Activated CD8-positive, alpha-beta memory T cell treated with anti-CD3 and anti-CD28 coated beads for 1 hour (primary cell): ENCODE measurements around the gene ABLIM2.

Source experiments
- DNase-seq, 2 donors: peaks; one replicate each; pipeline ENCODE4 v3.0.0-alpha.2; 2020; ENCODE audit warnings: low read depth in 1 of 2; ENCODE audit errors: extremely low read depth in 1 of 2

The ABLIM2 gene

DNA sequence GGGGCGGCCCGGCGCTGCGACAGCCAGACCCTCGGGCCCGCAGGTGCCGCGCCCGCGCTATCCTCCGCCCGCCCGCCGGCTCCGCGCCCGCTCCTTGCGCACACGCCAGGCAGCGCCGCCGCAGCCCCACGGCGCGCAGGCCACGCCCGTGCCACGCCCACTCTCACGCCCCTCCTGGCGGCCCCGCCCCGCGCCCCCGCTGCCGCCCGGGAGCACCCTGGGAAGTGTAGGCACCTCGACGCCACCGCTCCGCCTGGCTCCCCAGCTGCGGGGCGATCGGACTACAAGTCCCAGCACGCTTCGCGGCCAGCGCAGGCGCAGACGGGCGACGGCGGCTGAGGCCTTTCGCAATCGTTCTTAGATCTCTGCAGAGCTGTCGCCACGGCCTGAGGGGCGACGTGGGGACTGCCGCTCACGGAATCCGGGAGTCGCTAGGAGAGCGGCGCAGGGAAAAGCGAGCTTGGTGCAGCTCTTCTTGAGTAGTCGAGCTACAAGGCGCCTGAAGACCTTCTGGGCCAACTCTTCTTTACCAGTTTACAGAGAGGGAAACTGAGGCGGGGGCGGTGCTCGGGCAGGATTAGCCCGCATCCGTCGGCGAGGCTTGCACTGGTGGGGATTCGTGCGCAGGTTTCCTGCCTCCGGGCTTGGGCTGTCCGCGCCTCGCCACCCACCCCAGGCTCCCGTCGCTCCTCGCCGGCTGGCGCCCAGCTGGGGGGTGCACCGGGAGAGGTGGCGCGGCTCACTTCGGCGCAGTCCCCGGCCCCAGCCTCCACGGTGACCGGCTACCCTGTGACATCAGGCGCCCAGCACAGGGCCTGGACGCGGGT is at the start of gene ABLIM2:
ABLIM2 (minus strand) TSS at position 104 of the 827 bp plus-strand sequence. CDS start 124 bp downstream, outside the sequence.
- DNase-seq, result peak; percentile 96 to 97

DNA sequence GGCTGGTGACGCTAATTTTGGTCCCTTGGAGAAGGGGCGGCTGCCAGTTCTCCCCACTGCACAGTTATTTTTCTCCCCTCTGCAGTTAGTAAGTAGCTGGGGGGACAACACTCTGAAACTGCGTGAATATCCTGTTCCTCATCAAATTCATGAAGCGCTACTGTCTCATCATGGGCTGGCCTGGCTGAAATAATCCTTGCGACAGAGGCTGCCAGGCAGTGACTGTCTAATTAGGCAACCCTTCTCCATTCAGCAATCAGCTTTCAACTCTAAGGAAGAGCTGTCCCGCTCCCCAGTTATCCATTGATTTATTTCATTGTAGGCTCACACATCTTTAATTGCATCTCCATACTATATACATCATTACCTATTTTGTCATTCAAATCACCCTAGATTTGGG is 48.7 kb upstream of the ABLIM2 start:
- DNase-seq, result no peak

DNA sequence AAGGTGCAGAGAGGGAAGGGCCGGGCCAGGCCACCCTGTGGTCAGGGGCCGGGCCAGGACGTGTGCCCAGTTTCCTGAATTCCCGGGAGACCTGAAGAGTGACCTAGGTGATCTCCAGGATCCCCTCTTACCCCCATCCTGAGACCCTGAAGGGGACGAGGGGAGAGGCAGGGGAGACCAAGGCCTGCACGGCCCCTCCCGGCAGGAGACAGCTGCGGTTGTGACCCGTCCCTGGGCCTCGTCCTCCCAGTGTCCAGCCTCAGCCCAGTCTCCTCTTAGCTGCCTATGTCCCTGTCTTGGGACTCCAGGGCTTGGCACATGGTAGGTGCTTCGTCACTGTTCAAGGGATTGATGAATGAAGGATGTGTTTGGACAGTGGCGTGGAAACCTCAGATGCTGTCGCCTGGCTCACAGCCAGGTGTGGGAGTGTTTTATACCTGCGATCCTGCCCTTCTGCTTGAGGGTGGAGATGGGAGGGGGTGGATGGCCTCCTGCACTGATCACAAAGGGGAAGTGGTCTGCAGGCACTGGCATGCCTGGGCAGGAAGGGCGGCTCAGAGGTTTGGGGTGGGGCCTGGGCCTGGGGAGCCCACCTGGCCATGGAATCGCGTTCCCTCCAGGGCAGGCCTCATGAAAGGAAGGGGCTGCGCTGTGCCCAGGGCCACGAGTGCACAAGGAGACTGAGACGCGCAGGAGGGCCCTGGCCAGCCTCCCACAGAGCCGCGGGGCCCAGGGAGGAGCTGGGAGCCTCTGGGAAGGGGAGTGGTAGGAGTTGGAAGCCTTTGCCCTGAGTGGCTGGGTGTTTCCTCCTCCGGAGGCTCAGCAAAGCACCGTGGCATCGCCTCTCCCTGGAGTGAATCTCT is 47.4 kb upstream of the ABLIM2 start:
- no peak for DNase-seq

DNA sequence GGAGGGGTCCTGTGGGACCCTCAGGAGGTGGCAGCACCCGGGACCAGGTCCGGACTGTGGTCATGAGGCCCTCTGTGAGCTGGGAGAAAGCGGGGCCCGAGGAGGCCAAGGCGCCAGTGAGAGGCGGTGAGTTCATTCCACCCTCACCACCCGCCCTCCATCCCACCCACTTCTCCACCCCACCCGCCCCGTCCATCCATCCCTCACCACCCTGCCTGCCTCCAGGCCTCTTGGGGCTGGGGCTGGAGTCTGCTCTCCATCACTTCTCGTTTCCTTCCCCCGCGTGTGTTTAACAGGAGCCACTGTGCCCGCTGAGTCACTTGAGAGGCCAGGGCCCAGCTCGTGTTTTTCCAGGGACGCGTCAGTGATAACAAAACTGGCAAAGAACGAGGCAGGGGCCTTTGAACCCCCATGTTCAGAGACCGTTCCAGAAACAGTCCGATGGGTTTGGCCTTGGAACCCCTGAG is 46.7 kb upstream of the ABLIM2 start:
- DNase-seq, result no peak

DNA sequence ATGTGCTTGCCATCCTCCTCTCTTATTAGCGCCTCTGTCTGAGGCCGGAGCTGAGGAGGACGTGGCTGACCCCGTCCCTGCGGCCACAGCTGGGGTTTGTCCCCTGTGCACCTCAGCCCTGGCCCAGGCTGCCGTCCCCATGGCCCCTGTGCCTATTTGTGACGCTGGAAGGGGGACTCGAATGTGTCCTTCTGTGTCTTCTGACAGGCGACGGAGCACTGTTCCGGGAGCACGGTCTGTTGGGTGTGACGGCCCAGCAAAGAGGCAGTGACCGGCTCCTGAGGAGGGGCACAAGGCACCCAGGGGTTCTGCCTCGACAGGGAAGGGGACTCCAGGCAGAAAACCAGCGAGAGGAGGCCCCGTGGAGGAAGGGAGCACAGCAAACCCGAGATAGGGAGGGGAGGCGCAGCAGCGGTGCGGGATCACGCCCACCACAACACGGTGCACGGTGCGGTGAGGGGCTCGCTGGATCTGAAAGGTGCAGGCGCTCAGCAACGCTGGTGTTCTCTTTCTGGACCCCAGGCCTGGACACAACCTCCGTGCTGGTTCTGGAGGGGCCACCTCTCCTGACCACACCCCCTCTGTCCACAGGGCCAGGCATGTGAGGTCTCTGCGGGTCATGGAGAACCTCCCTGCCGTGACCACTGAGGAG is 46.1 kb upstream of the ABLIM2 start:
- DNase-seq, result no peak

DNA sequence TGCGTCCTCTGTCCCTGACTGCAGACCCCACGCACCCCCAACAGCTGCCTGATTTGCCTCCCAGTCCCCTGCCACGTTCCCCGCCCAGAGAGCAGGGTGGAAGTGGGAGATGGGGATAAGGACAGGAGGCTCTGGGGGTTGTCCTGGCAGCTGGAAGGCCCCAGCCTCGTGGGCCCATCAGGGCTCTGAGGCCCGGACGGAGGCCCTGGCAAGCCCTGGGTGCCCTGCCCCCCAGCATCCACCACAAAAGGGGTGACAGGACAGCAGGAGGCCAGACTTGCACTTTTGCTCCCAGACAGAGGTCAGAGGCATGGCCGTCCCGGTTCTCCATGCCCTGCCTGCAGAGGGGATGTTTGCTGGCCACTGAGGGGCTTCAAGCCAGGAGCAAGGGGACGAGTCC is 45.2 kb upstream of the ABLIM2 start:
- DNase-seq, result no peak

DNA sequence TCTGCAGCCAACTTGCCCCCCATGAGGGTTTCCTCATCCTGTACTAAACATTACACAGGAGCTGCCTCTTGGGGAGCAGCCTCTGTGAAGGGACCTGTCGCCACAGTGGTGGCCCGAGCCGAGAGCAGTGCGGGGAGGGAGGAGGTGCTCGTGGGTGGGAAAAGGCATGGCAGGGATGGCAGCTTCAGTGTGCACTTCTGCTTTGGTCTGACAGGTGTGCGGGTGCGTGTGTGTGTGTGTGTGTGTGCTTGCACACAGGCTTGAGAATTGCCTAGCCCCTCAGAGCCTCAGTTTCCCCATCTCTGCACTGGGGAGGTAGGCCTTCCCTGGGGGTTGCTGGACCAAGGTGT is 44.4 kb upstream of the ABLIM2 start:
- DNase-seq, result no peak

DNA sequence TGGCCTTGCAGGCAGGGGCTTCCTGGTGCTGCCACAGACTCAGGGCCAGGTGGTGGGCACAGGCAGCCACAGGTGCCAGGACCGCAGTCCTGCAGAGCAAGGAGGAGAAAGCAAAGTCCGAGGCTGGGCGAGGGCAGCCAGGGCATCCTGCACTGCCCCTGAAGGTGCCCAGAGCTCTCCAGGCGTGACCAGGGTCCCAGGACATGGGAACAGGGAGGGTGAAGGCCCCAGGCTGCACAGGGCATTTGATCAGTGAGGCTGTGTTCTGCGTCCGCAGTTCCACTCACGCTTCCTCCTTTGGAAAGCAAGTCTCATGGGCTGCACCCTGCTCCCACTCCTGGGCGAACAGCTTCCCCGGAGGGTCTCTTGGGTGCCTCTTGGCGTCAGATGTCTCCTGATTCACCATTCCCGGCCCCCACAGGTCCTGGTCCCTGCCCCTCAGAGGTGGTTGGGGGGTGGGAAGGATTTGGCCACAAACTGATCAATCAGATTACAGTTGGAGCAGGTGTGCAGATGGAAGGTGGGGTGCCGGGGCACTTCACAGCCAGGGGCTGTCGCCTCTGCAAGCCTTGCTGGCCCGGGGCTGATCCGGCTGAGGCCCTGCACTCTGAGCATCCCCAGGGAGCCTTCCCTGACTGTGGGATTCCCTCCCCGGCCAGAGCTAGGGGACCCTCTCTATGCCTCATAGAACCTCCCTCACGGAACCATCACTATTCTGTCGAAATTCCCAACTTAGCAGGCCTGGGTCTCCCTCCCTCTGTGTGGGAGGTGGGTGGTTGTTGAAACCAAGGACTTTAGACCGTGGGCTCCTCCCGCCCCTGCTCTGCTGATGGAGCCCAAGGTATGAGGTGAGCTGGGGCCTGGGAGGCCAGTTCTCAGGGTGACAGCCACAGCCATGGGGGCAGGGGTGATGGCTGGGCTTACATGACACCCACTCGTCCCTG is 43.8 kb upstream of the ABLIM2 start:
- DNase-seq, result no peak

DNA sequence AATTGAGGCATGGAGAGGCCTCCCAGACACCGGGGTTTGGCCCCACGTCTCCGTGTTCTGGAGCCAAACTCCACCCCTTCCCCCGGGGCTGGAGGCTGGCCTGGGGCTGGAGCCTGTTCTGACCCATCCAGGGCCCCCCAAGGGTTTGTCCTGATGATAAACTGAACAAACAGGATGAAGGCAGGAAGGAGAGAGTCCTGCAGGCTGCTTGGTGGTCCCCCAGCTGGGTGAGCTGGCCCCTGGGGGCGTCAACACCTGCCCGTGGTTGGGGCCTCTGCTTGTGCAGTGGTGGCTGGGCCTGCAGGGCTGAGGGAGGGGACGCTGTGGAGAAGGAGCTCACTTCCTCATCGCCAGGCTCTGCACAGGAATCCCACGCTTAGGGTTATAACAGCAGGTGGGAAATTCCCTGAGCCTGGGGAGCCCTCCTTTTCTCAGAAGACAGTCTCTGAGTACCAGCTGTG is 42.7 kb upstream of the ABLIM2 start:
- no peak for DNase-seq

DNA sequence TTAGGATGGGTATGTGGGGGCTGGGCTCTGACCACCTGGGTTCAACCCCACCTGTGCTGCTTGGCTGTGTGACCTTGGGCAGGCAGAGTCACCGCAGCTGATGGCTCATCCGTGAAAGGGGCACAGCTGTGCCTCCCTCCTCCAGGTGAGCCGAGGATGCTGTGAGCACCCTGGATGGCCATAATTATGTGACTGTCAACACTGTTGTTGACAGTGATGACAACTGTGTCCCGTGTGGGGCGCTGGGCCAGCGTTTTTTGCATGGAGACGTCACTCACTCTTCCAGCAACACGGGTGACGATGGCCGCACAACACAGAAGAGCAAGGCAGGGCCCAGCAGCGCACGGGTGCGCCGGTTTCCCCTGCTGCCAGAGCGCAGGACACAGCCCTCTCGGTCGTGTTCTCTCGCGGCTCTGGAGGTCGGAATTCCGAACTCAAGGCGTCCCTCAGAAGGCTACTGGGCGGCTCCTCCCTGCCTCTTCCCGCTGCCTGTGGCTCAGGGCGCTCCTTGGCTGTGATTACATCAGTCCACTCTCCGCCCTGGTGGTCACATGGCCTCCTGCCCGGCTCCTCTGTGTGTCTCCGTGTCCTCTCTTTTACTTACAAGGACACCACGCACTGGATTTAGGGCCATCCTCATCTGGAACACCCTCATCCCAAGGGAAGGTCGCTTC is 41.8 kb upstream of the ABLIM2 start:
- no peak for DNase-seq

DNA sequence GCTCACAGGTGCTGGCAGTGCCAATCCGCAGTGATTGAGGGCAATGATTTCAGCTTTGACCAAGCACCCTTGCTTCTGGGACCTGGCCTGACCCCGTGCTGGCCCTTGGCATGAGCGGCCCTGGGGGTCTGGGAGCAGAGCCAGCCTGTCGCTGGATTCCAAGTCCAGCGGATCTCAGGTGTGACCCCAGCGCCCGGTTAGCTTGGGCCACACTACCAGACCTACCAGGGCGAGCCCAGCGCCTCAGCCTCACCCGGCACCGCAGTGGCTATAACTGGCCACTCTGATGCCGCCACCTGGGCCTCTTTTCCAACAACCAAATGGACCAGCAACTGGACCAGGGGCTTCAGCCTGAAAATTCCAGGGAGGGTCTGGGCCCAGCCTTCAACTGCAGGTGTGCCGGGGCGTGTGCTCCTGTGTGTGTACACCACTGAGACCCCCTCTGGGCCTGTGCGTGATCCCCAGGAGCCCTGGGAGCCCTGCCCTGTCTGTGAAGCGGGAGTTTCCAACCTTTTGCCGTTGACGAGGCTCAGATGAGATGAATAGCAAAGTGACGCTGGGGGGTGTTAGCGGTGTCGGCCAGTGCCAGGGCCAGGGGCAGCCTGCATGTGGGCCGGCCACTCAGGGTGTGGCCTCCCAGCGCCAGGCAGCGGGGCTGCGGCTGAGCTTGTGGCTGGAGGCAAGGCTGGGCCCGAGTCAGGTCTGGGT is 41.1 kb upstream of the ABLIM2 start:
- DNase-seq, result no peak

DNA sequence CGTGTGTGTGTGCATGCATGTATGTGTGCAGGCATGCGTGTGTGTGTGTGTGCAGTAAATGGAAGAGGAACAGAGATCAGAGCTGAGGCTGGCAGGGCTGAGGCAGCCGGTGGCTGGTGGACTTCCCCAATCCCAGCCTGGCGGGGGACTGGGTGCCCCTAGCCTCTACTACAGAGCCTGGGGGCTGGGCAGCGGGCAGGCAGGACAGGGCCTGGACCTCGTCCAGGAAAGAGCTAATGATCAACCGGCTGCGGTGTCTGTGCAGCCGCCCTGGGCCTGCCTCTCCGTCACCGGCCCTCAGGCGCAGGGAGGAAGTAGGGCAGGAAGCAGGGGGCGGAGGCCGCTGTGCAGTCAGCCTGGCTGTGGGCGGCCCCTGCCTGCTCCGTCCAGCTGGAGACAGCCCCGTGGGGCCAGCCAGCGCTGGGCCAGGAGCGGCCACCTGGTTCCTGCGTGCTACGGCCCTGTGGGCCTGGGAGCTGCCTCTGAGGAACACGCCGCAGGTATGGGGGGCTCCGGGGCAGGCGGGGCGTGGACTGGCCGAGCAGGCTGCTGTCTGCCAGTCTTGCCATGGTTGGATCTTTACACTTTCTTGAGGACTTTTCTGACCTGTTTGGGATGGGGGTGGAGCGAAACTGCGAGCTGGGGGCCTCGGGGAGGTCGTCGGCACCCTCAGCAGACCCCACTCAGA is 40.4 kb upstream of the ABLIM2 start, which contains the start of gene SH3TC1:
SH3TC1 (plus strand) TSS at position 385 of the 688 bp plus-strand sequence. CDS start 5,905 bp downstream, outside the sequence.
- peak in 1 of 2 donors; percentile 37 for DNase-seq

DNA sequence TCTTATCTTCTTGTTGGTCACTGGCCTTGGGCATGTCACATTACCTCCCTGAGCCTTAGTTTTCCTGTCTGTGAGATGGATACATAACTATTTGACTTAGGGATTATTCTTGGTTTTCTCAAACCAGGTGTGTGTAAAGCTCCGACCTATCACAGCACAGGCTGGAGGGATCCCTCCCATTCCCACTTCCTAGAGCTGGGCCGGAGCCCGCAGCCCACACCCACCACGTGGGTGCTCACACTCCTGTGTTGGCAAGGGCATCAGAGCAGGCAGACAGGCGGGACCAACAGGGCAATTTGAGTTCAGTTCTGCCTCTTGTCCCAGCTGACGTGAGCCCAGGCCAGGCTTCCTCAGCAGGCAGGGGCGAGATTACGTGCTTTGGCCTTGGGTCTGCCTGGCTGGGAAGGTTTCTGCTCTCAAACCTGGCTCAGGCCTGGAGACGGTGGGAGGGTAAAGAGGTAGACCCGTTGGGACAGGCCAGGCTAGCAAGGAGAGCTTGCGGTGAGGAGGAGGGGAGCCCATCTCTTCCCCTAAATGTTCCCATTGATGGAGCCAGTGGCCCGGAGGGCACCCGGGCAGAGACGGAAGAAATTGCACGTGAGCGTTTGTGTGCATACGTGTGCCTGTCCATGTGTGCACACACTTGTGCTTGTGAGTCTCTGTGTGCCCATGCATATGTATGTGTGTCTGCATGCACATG is 39.7 kb upstream of the ABLIM2 start:
- no peak for DNase-seq

DNA sequence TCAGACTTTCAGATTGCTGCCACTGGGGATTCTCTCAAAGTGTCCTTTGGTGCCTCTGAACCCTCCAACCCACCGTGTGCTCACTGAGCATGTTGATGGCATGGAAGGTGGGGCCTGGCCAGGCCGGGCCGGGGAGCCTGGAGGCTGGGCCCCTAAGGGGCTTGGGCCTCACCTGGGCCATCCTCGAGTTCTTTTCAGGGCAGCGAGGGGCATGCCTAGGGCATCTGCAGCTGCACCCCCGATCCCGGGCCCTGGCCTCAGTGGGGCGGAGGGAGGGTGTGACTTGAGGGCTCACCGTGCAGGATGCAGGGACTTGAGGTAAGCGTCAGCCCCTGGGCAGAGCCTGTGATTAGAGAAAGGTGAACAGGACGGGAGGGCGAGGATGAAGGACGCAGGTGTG is 38.9 kb upstream of the ABLIM2 start:
- no peak for DNase-seq

DNA sequence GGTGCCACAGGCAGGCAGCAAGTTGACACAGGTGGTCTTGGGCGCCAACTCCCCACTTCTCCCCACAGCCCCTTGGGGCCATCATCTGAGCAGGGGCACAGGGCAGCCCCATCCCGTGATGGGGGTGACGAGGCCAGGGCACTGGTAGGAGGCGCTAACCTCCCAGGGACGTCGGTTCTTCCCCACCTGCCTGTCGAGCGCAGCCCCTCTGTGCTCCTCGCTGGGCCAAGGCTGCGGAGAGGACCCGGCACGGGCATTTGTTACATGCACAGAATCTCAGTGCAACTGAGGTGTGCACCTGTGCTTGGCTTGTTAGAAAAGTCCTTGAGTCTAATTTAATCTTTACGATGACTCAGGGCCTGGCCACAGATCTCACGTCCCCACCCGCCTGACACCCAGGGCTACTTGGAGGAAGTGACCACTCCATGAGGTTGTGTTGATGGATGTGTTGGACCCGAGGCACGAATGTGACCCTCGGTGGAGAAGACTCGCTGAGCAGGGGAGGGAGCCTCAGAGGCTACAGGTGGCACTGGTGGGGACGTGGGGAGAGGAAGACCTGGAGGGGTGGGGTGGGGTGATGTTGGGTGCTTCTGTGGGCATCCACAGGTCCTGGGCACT is 37.3 kb upstream of the ABLIM2 start:
- no peak for DNase-seq

DNA sequence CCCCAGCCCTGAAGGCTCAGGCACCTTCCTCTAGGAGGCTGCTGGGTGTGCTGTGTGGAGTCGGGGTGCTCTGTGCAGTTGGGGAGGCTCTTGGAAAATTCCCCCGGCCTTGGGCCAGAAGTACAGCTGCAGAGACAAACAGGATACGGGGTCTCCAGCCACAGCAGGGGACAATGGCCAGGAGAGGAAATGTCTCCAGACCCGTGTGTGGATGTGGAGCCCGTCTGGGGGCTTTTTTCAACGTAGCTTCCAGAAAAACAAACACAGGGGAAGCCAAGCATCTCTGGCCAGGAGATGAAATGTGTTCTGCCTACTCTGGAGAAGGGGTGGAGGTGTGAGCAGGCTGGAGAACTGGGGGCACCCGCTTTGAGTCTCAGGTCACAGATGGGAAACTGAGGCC is 36.8 kb upstream of the ABLIM2 start:
- DNase-seq, result no peak
